ENCODE measurements around the gene EDIL3.

Gene EDIL3

GRCh38 chr5:84257061-84257460, 127.6 kb downstream of the EDIL3 start:
- Histone ChIP-seq H3K79me2 (ENCODE audit: insufficient read depth, low read length) (no peaks in the 10 kb centered on the region), H2AFZ (ENCODE audit: low read length) (no peak overlapping the region), H3K9me3 (ENCODE audit: low read length) (no peaks in the 10 kb centered on the region), H3K27ac (ENCODE audit: low read depth, low read length, poor library complexity, severe bottlenecking) (no peak overlapping the region), H3F3A (ENCODE audit: insufficient read depth, low read length) (no peaks in the 10 kb centered on the region), H3K4me2 (ENCODE audit: low read length) (no peak overlapping the region), H3K36me3 (ENCODE audit: insufficient read depth, low read length) (no peaks in the 10 kb centered on the region), H3K27me3 (ENCODE audit: insufficient read depth, low read length) (no peaks in the 10 kb centered on the region), H3K4me3 (ENCODE audit: low read depth, low read length, poor library complexity, severe bottlenecking) (no peak overlapping the region), H4K20me1 (ENCODE audit: insufficient read depth, low read length) (no peaks in the 10 kb centered on the region), H3K9me2 (ENCODE audit: low read depth, low read length) (no peaks in the 10 kb centered on the region), H3K4me1 (ENCODE audit: insufficient read depth, low read length, severe bottlenecking) (no peaks in the 10 kb centered on the region), H3K9ac (ENCODE audit: low read length) (no peak overlapping the region)
- TF ChIP-seq EZH2 (IDR thresholded peaks at IDR 0.05; ENCODE audit: borderline replicate concordance, low read length) (no peak), CTCF (IDR thresholded peaks at IDR 0.05; ENCODE audit: low read length) (no peak)

GRCh38 chr5:84255315-84255714, 129.4 kb downstream of the EDIL3 start:
- Histone ChIP-seq H2AFZ (ENCODE audit: low read length) (no peak overlapping the region), H3K9me2 (ENCODE audit: low read depth, low read length) (no peaks in the 10 kb centered on the region), H3K4me1 (ENCODE audit: insufficient read depth, low read length, severe bottlenecking) (no peaks in the 10 kb centered on the region), H3K9me3 (ENCODE audit: low read length) (no peaks in the 10 kb centered on the region), H4K20me1 (ENCODE audit: insufficient read depth, low read length) (no peaks in the 10 kb centered on the region), H3K9ac (ENCODE audit: low read length) (no peak overlapping the region), H3K79me2 (ENCODE audit: insufficient read depth, low read length) (no peaks in the 10 kb centered on the region), H3K27ac (ENCODE audit: low read depth, low read length, poor library complexity, severe bottlenecking) (no peak overlapping the region), H3F3A (ENCODE audit: insufficient read depth, low read length) (no peaks in the 10 kb centered on the region), H3K4me2 (ENCODE audit: low read length) (no peak overlapping the region), H3K27me3 (ENCODE audit: insufficient read depth, low read length) (no peaks in the 10 kb centered on the region), H3K36me3 (ENCODE audit: insufficient read depth, low read length) (no peaks in the 10 kb centered on the region), H3K4me3 (ENCODE audit: low read depth, low read length, poor library complexity, severe bottlenecking) (no peak overlapping the region)
- no peak for TF ChIP-seq EZH2 (IDR thresholded peaks at IDR 0.05; ENCODE audit: borderline replicate concordance, low read length)
- TF ChIP-seq CTCF (IDR thresholded peaks at IDR 0.05; ENCODE audit: low read length): peak; percentile 38

- no peak overlapping the region for H3K4me2 ChIP-seq (ENCODE audit: low read length)
- H3K4me1 ChIP-seq (ENCODE audit: insufficient read depth, low read length, severe bottlenecking): no peaks in the 10 kb centered on the region
- H3K9me3 ChIP-seq (ENCODE audit: low read length): no peaks in the 10 kb centered on the region
- H3K9me2 ChIP-seq (ENCODE audit: low read depth, low read length): no peaks in the 10 kb centered on the region
- H3K9ac ChIP-seq (ENCODE audit: low read length): no peak overlapping the region
- H3K4me3 ChIP-seq (ENCODE audit: low read depth, low read length, poor library complexity, severe bottlenecking): no peak overlapping the region
- H3K36me3 ChIP-seq (ENCODE audit: insufficient read depth, low read length): no peaks in the 10 kb centered on the region
- H3K79me2 ChIP-seq (ENCODE audit: insufficient read depth, low read length): no peaks in the 10 kb centered on the region
- no peaks in the 10 kb centered on the region for H3F3A ChIP-seq (ENCODE audit: insufficient read depth, low read length)
- no peak overlapping the region for H3K27ac ChIP-seq (ENCODE audit: low read depth, low read length, poor library complexity, severe bottlenecking)
- TF ChIP-seq CTCF (IDR thresholded peaks at IDR 0.05; ENCODE audit: low read length) (no peak), EZH2 (IDR thresholded peaks at IDR 0.05; ENCODE audit: borderline replicate concordance, low read length) (no peak)
- no peak overlapping the region for H2AFZ ChIP-seq (ENCODE audit: low read length)
- no peaks in the 10 kb centered on the region for H3K27me3 ChIP-seq (ENCODE audit: insufficient read depth, low read length)
- H4K20me1 ChIP-seq (ENCODE audit: insufficient read depth, low read length): no peaks in the 10 kb centered on the region
Observed at GRCh38 chr5:84253946-84254345, 130.7 kb downstream of the EDIL3 start.

All from OCI-LY1 (cell line).